Astrocyte (in vitro differentiated cells and primary cell): ENCODE results near the gene ZDHHC14. TPM values are rescaled to one million over a fixed set of nuclear protein-coding genes. Genes with fewer than 3 reads are reported as not detected.
"Not testable (repeated sequence)": the region's sequence is repeated elsewhere in the genome, so short reads cannot be mapped to it uniquely, and the experiment has no call there.

Experiments used
- DNase-seq: peaks from one replicate; pipeline ENCODE4 v3.0.0-alpha.2; 2010; ENCODE audit warnings: low read depth
- FAIRE-seq: peaks from 2 replicates; lab custom pipeline; 2011; peaks lifted over from hg19 to GRCh38; lab: Jason Lieb, UNC
- H2AFZ ChIP-seq: 2 replicates; pipeline ENCODE4 v1.6.0; 2012; ENCODE audit warnings: low read depth, low read length, inconsistent platforms
- H3K27ac ChIP-seq: 2 replicates; pipeline ENCODE4 v1.5.1; 2011; ENCODE audit warnings: low read depth, low read length, inconsistent platforms
- H3K27me3 ChIP-seq: 2 replicates; pipeline ENCODE4 v1.6.0; 2011; ENCODE audit warnings: low read length, inconsistent platforms; ENCODE audit not compliant: insufficient read depth
- H3K36me3 ChIP-seq: 2 replicates; pipeline ENCODE4 v1.5.1; 2011; ENCODE audit warnings: low read length, inconsistent platforms; ENCODE audit not compliant: insufficient read depth
- H3K4me1 ChIP-seq: 2 replicates; pipeline ENCODE4 v1.5.1; 2011; ENCODE audit warnings: low read length, inconsistent platforms; ENCODE audit not compliant: insufficient read depth
- H3K4me2 ChIP-seq: 2 replicates; pipeline ENCODE4 v1.6.0; 2012; ENCODE audit warnings: low read length, inconsistent platforms
- H3K4me3 ChIP-seq: 2 replicates; pipeline ENCODE4 v1.5.1; 2011; ENCODE audit warnings: low read depth, mild to moderate bottlenecking, low read length, inconsistent platforms; ENCODE audit not compliant: insufficient read depth
- H3K79me2 ChIP-seq: 2 replicates; pipeline ENCODE4 v1.6.0; 2012; ENCODE audit warnings: mild to moderate bottlenecking, low read length, inconsistent platforms; ENCODE audit not compliant: insufficient read depth
- H3K9ac ChIP-seq: 2 replicates; pipeline ENCODE4 v1.6.0; 2012; ENCODE audit warnings: mild to moderate bottlenecking, low read length, inconsistent platforms
- H3K9me3 ChIP-seq: 2 replicates; pipeline ENCODE4 v1.5.1; 2012; ENCODE audit warnings: low read depth, mild to moderate bottlenecking, low read length, inconsistent platforms; ENCODE audit not compliant: insufficient read depth
- H4K20me1 ChIP-seq: 2 replicates; pipeline ENCODE4 v1.6.0; 2012; ENCODE audit warnings: low read length, inconsistent platforms; ENCODE audit not compliant: insufficient read depth
- H3K27ac Mint-ChIP-seq: one replicate; pipeline ENCODE4 v1.8.0; 2021; ENCODE audit warnings: mild to moderate bottlenecking, mixed read lengths; ENCODE audit not compliant: unreplicated experiment
- H3K27me3 Mint-ChIP-seq: one replicate; pipeline ENCODE4 v1.8.0; 2021; ENCODE audit warnings: low read depth, mixed read lengths; ENCODE audit not compliant: unreplicated experiment
- H3K36me3 Mint-ChIP-seq: one replicate; pipeline ENCODE4 v1.8.0; 2021; ENCODE audit warnings: low read depth, mixed read lengths; ENCODE audit not compliant: unreplicated experiment
- H3K4me1 Mint-ChIP-seq: one replicate; pipeline ENCODE4 v1.8.0; 2021; ENCODE audit warnings: low read depth, mixed read lengths; ENCODE audit not compliant: unreplicated experiment
- H3K4me3 Mint-ChIP-seq: one replicate; pipeline ENCODE4 v1.8.0; 2021; ENCODE audit warnings: mild to moderate bottlenecking, moderate library complexity, mixed read lengths; ENCODE audit not compliant: unreplicated experiment
- H3K9me3 Mint-ChIP-seq: one replicate; pipeline ENCODE4 v1.8.0; 2021; ENCODE audit warnings: mild to moderate bottlenecking, mixed read lengths; ENCODE audit not compliant: unreplicated experiment
- CTCF ChIP-seq: IDR thresholded peaks from 2 replicates; pipeline ENCODE4 v1.5.1; 2011; ENCODE audit warnings: low read depth, mild to moderate bottlenecking, inconsistent platforms, low read length, moderate library complexity; ENCODE audit not compliant: insufficient read depth
- EZH2 ChIP-seq: IDR thresholded peaks from 2 replicates; pipeline ENCODE4 v1.6.1; 2012; ENCODE audit warnings: mild to moderate bottlenecking, low read length, inconsistent platforms; ENCODE audit not compliant: insufficient read depth
- total RNA-seq: library from RNA; stranded (reverse); gene quantifications from 2 replicates; pipeline ENCODE4 v1.2.1, GENCODE V29; 2021

Gene ZDHHC14
- total RNA-seq, 1 donor from 2014 or later: 7.2 TPM

- Histone ChIP-seq H3K4me3 (no peak overlapping the region), H3K79me2 (no peaks in the 10 kb centered on the region), H3K9ac (peak overlapping the region; percentile 31), H4K20me1 (no peaks in the 10 kb centered on the region), H2AFZ (no peak overlapping the region), H3K4me1 (peaks cover 8% of the 10 kb centered on the region), H3K27ac (no peak overlapping the region), H3K36me3 (no peaks in the 10 kb centered on the region), H3K9me3 (no peaks in the 10 kb centered on the region), H3K4me2 (peak overlapping the region; percentile 25), H3K27me3 (no peaks in the 10 kb centered on the region)
- no peaks in the 10 kb centered on the region for H3K36me3 Mint-ChIP-seq
- no peaks in the 10 kb centered on the region for H3K9me3 Mint-ChIP-seq
- FAIRE-seq (no peak), DNase-seq (peak; percentile 59)
- no peak for TF ChIP-seq EZH2
- no peak for TF ChIP-seq CTCF
- H3K27me3 Mint-ChIP-seq: no peaks in the 10 kb centered on the region
- peak overlapping the region; percentile 87 for H3K27ac Mint-ChIP-seq
- H3K4me3 Mint-ChIP-seq: peak overlapping the region; percentile 67
- peaks cover 18% of the 10 kb centered on the region for H3K4me1 Mint-ChIP-seq
Observed at GRCh38 chr6:157405986-157406385, 25.0 kb downstream of the ZDHHC14 start.

GRCh38 chr6:157406661-157407060 lies 25.7 kb downstream of the ZDHHC14 start:
- no peak overlapping the region for H3K27ac ChIP-seq
- H3K4me2 ChIP-seq: no peak overlapping the region
- no peaks in the 10 kb centered on the region for H3K9me3 Mint-ChIP-seq
- peaks cover 18% of the 10 kb centered on the region for H3K4me1 Mint-ChIP-seq
- H3K9ac ChIP-seq: no peak overlapping the region
- H3K4me3 Mint-ChIP-seq: peak overlapping the region; percentile 54
- DNase-seq (no peak), FAIRE-seq (no peak)
- no peaks in the 10 kb centered on the region for H3K79me2 ChIP-seq
- TF ChIP-seq EZH2: no peak
- TF ChIP-seq CTCF: no peak
- H3K27me3 Mint-ChIP-seq: no peaks in the 10 kb centered on the region
- H3K36me3 Mint-ChIP-seq: no peaks in the 10 kb centered on the region
- peaks cover 8% of the 10 kb centered on the region for H3K4me1 ChIP-seq
- H4K20me1 ChIP-seq: no peaks in the 10 kb centered on the region
- H3K36me3 ChIP-seq: no peaks in the 10 kb centered on the region
- H3K27ac Mint-ChIP-seq: peak overlapping the region; percentile 89
- H2AFZ ChIP-seq: no peak overlapping the region
- H3K27me3 ChIP-seq: no peaks in the 10 kb centered on the region
- H3K9me3 ChIP-seq: no peaks in the 10 kb centered on the region
- no peak overlapping the region for H3K4me3 ChIP-seq

- H3K36me3 ChIP-seq: no peaks in the 10 kb centered on the region
- Mint-ChIP-seq H3K27me3 (no peaks in the 10 kb centered on the region), H3K27ac (no peak overlapping the region), H3K4me1 (peaks cover 18% of the 10 kb centered on the region), H3K9me3 (no peaks in the 10 kb centered on the region), H3K36me3 (no peaks in the 10 kb centered on the region), H3K4me3 (no peak overlapping the region)
- no peak overlapping the region for H3K27ac ChIP-seq
- H3K9me3 ChIP-seq: no peaks in the 10 kb centered on the region
- H2AFZ ChIP-seq: no peak overlapping the region
- no peak overlapping the region for H3K4me3 ChIP-seq
- no peaks in the 10 kb centered on the region for H3K27me3 ChIP-seq
- H4K20me1 ChIP-seq: no peaks in the 10 kb centered on the region
- H3K4me1 ChIP-seq: peaks cover 8% of the 10 kb centered on the region
- H3K9ac ChIP-seq: no peak overlapping the region
- no peak for FAIRE-seq
- no peaks in the 10 kb centered on the region for H3K79me2 ChIP-seq
- no peak for TF ChIP-seq CTCF
- TF ChIP-seq EZH2: no peak
- no peak overlapping the region for H3K4me2 ChIP-seq
- no peak for DNase-seq
Observed at GRCh38 chr6:157407646-157408045, 26.7 kb downstream of the ZDHHC14 start.

- not testable (repeated sequence) for H3K9me3 ChIP-seq, H3K27me3 Mint-ChIP-seq, H3K4me3 ChIP-seq, DNase-seq, H3K9me3 Mint-ChIP-seq, H3K4me2 ChIP-seq, H3K36me3 ChIP-seq, H3K4me3 Mint-ChIP-seq, H3K4me1 ChIP-seq, FAIRE-seq, H2AFZ ChIP-seq, H3K27ac ChIP-seq, H3K27ac Mint-ChIP-seq, H4K20me1 ChIP-seq, H3K36me3 Mint-ChIP-seq, H3K27me3 ChIP-seq, H3K9ac ChIP-seq, H3K79me2 ChIP-seq
- peaks cover 18% of the 10 kb centered on the region for H3K4me1 Mint-ChIP-seq
Observed at GRCh38 chr6:157408427-157408826, 27.4 kb downstream of the ZDHHC14 start.
